Tibial nerve (tissue), 4 donors: ENCODE data around the gene WAPL.

Source experiments
- EP300 ChIP-seq, 2 donors: sonication (generic); formaldehyde crosslinking; IDR thresholded peaks; one replicate each; pipeline ENCODE4 v1.6.1; 2017; ENCODE audit warnings: antibody characterized with exemption in 2 of 2, mild to moderate bottlenecking in 1 of 2
- POLR2A ChIP-seq, 2 donors: fragments of 450-650 bp; IDR thresholded peaks; one replicate each; pipeline ENCODE4 v1.6.1; 2017; ENCODE audit warnings: antibody characterized with exemption in 2 of 2, mild to moderate bottlenecking in 2 of 2, moderate library complexity in 2 of 2
- TF ChIP-seq, protein P1 (sequence below), 5 experiments: fragments of 200-600 bp in 3 of 5; fragments of 450-650 bp in 2 of 5; sonication (generic) in 3 of 5; IDR thresholded peaks; one replicate each; pipeline ENCODE4 v1.5.1; 2016 to 2019; ENCODE audit warnings: antibody characterized with exemption in 5 of 5, mild to moderate bottlenecking in 3 of 5, moderate library complexity in 2 of 5

- TF ChIP-seq, protein P1, sequence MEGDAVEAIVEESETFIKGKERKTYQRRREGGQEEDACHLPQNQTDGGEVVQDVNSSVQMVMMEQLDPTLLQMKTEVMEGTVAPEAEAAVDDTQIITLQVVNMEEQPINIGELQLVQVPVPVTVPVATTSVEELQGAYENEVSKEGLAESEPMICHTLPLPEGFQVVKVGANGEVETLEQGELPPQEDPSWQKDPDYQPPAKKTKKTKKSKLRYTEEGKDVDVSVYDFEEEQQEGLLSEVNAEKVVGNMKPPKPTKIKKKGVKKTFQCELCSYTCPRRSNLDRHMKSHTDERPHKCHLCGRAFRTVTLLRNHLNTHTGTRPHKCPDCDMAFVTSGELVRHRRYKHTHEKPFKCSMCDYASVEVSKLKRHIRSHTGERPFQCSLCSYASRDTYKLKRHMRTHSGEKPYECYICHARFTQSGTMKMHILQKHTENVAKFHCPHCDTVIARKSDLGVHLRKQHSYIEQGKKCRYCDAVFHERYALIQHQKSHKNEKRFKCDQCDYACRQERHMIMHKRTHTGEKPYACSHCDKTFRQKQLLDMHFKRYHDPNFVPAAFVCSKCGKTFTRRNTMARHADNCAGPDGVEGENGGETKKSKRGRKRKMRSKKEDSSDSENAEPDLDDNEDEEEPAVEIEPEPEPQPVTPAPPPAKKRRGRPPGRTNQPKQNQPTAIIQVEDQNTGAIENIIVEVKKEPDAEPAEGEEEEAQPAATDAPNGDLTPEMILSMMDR (IDR thresholded peaks at IDR 0.05): no peak
- no peak for TF ChIP-seq EP300 (IDR thresholded peaks at IDR 0.05)
- TF ChIP-seq POLR2A (IDR thresholded peaks at IDR 0.05): no peak
Observed at GRCh38 chr10:86481761-86482160, 39.8 kb downstream of the WAPL start.
